ENCODE data around the gene MAP3K5.

GRCh38 chr6:136607932-136608772, 184.1 kb downstream of the MAP3K5 start:
- TF ChIP-seq U2AF2 (optimal IDR thresholded peaks at IDR 0.05; ENCODE audit: low read depth, low read length) (no peak), KDM1A (IDR thresholded peaks at IDR 0.05) (no peak), RBFOX2 (IDR thresholded peaks at IDR 0.05; ENCODE audit: low read depth, low read length) (no peak), CTCF (IDR thresholded peaks at IDR 0.05 in 2 of 3, conservative IDR thresholded peaks at IDR 0.05 in 1 of 3; ENCODE audit: insufficient read depth in 2 of 3, low read depth in 1 of 3, low read length in 3 of 3) (peak; percentile 80 to 93 (median 82)), FOXJ3 (CRISPR knock-in tag; IDR thresholded peaks at IDR 0.05) (no peak), ZNF121 (CRISPR knock-in tag; conservative IDR thresholded peaks at IDR 0.05) (no peak), NR2C1 (IDR thresholded peaks at IDR 0.05) (no peak), NR2C1 (tag; IDR thresholded peaks at IDR 0.05) (no peak), SMC3 (conservative IDR thresholded peaks at IDR 0.05; ENCODE audit: insufficient read depth, low read depth, low read length) (peak; percentile 65; the same call in 1 of the 2 replicates), EP300 (IDR thresholded peaks at IDR 0.05; ENCODE audit: low read length) (no peak), HNRNPLL (IDR thresholded peaks at IDR 0.05; ENCODE audit: low read depth, low read length, poor library complexity, severe bottlenecking) (no peak), POLR2AphosphoS5 (IDR thresholded peaks at IDR 0.05; ENCODE audit: control insufficient read depth, insufficient read depth, low read depth, low read length) (no peak)
